AG04449 (cell line): ENCODE results near the gene AGTPBP1.

Source experiments
- CTCF ChIA-PET: fragments of 350-600 bp; formaldehyde crosslinking; extraction: SDS; loops from one replicate; lab custom pipeline; 2021; ENCODE audit warnings: antibody characterized with exemption; lab: Yijun Ruan, JAX
- POLR2A ChIA-PET: fragments of 400-600, 350-600 bp; formaldehyde crosslinking; extraction: SDS; loops from one replicate; lab custom pipeline; 2020; ENCODE audit warnings: antibody characterized with exemption, inconsistent platforms; lab: Yijun Ruan, JAX
- DNase-seq: peaks from one replicate; pipeline ENCODE4 v3.0.0-alpha.2; 2010; ENCODE audit warnings: low read depth, low spot score
- H3K4me3 ChIP-seq: 2 replicates; pipeline ENCODE4 v1.5.1; 2011; ENCODE audit warnings: low read depth, mild to moderate bottlenecking, control low read depth, low read length
- CTCF ChIP-seq: IDR thresholded peaks from one replicate; pipeline ENCODE4 v1.5.1; 2011; ENCODE audit warnings: mild to moderate bottlenecking, moderate library complexity, low read length, control low read depth, inconsistent platforms; ENCODE audit not compliant: insufficient read depth; ENCODE audit errors: missing control alignments

The AGTPBP1 gene

GRCh38 chr9:85744480-85744879, 2.7 kb upstream of the AGTPBP1 start:
- no peak for DNase-seq
- TF ChIP-seq CTCF: no peak
- ChIA-PET POLR2A (interaction anchor here (1.2 kb wide), 1 partner anchor 15 kb away, joined by 3 read pairs; no protein-coding TSS in a partner anchor), CTCF (interaction anchor here (1.2 kb wide), 1 partner anchor 46 kb away, joined by 6 read pairs; no protein-coding TSS in a partner anchor)
- H3K4me3 ChIP-seq: no peak overlapping the region

GRCh38 chr9:85743275-85744128, 1.7 kb upstream of the AGTPBP1 start:
- ChIA-PET POLR2A (interaction anchor here (1.2 kb wide), 1 partner anchor 14 kb away, joined by 3 read pairs; no protein-coding TSS in a partner anchor), CTCF (no interaction called here)
- DNase-seq: peak; percentile 69
- H3K4me3 ChIP-seq: no peak overlapping the region
- no peak for TF ChIP-seq CTCF

- ChIA-PET CTCF (no interaction called here), POLR2A (no interaction called here)
- H3K4me3 ChIP-seq: peak overlapping the region; percentile 76
- DNase-seq: peak; percentile 24
- TF ChIP-seq CTCF: no peak
Measured at GRCh38 chr9:85742597-85742936, 813 bp upstream of the AGTPBP1 start.

GRCh38 chr9:85741095-85741874, 469 bp downstream of the AGTPBP1 start:
- ChIA-PET CTCF (interaction anchor here (1.3 kb wide), 1 partner anchor 43 kb away, joined by 6 read pairs; no protein-coding TSS in a partner anchor), POLR2A (no interaction called here)
- no peak for TF ChIP-seq CTCF
- peak overlapping the region; percentile 76 for H3K4me3 ChIP-seq
- DNase-seq: no peak

- H3K4me3 ChIP-seq: peak overlapping the region; percentile 76
- CTCF ChIA-PET: interaction anchor here (1.3 kb wide), 1 partner anchor 43 kb away, joined by 6 read pairs; no protein-coding TSS in a partner anchor
- no peak for TF ChIP-seq CTCF
- DNase-seq: no peak
- POLR2A ChIA-PET: no interaction called here
Measured at GRCh38 chr9:85740787-85741094, 1.0 kb downstream of the AGTPBP1 start.

GRCh38 chr9:85738509-85738908, 3.2 kb downstream of the AGTPBP1 start:
- ChIA-PET POLR2A (no interaction called here), CTCF (interaction anchor here (1.4 kb wide), 1 partner anchor 103 kb away, joined by 3 read pairs; no protein-coding TSS in a partner anchor)
- no peak for TF ChIP-seq CTCF
- no peak overlapping the region for H3K4me3 ChIP-seq
- no peak for DNase-seq
